NK-92 treated with Interleukin-12 subunit alpha and Interleukin-12 subunit beta, amount 100 ng/mL, for 24 hours (cell line): Measurements from ENCODE around the gene PRKCA.
A peak's percentile ranks its signal among the peaks of the same experiment; 100 is the strongest.

Experiments used
- DNase-seq: peaks from one replicate; lab custom pipeline; 2025; lab: John Stamatoyannopoulos, UW

Gene PRKCA

GRCh38 chr17:66625311-66625767, 322.9 kb downstream of the PRKCA start:
- no peak for DNase-seq

- DNase-seq = no peak
These were observed 325.6 kb downstream of the PRKCA start for GRCh38 chr17:66627985-66628384.

GRCh38 chr17:66629762-66630161, 327.3 kb downstream of the PRKCA start:
- no peak for DNase-seq

- DNase-seq = no peak
These were observed 328.0 kb downstream of the PRKCA start for GRCh38 chr17:66630379-66630778.

GRCh38 chr17:66630828-66631472, 328.5 kb downstream of the PRKCA start:
- DNase-seq = no peak

GRCh38 chr17:66632731-66633130, 330.3 kb downstream of the PRKCA start:
- no peak for DNase-seq

- peak; percentile 50 for DNase-seq
These were observed 331.0 kb downstream of the PRKCA start for GRCh38 chr17:66633317-66633965.

GRCh38 chr17:66634193-66634592, 331.8 kb downstream of the PRKCA start:
- no peak for DNase-seq

- DNase-seq = no peak
These were observed 333.1 kb downstream of the PRKCA start for GRCh38 chr17:66635386-66636045.

GRCh38 chr17:66636111-66636510, 333.7 kb downstream of the PRKCA start:
- DNase-seq = peak; percentile 24

- no peak for DNase-seq
These were observed 335.1 kb downstream of the PRKCA start for GRCh38 chr17:66637491-66637890.

GRCh38 chr17:66638707-66639479, 336.5 kb downstream of the PRKCA start:
- no peak for DNase-seq

- DNase-seq = no peak
These were observed 341.6 kb downstream of the PRKCA start for GRCh38 chr17:66643815-66644710.

GRCh38 chr17:66645259-66645658, 342.8 kb downstream of the PRKCA start:
- DNase-seq = no peak

GRCh38 chr17:66647391-66647983, 345.1 kb downstream of the PRKCA start:
- DNase-seq = no peak

GRCh38 chr17:66649818-66650543, 347.6 kb downstream of the PRKCA start:
- DNase-seq = no peak

GRCh38 chr17:66650544-66650877, 348.1 kb downstream of the PRKCA start:
- no peak for DNase-seq

- DNase-seq = no peak
These were observed 350.6 kb downstream of the PRKCA start for GRCh38 chr17:66652840-66653507.

- no peak for DNase-seq
These were observed 351.8 kb downstream of the PRKCA start for GRCh38 chr17:66654106-66654740.
